ENCODE measurements around the gene PIGL.

DNA sequence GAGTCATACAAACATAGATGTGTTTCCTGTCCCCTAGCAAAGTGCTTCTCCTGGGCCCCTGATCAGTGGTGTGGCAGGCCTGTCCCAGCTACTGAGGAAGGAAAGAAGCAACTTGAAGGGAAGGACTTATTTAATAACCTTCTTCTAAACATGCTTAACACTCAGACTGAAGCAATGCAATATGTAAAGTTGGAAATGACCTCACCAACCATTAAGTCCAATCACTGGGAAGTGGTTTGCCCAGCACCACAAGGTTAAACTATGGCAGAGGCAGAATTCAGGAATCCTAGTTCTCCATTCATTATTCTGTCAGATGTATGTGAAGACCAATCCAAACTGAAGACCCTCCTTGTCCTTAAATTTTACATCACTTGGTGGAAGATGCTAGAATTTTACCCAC lies 97.2 kb downstream of the PIGL start:
- TF ChIP-seq, protein P1, sequence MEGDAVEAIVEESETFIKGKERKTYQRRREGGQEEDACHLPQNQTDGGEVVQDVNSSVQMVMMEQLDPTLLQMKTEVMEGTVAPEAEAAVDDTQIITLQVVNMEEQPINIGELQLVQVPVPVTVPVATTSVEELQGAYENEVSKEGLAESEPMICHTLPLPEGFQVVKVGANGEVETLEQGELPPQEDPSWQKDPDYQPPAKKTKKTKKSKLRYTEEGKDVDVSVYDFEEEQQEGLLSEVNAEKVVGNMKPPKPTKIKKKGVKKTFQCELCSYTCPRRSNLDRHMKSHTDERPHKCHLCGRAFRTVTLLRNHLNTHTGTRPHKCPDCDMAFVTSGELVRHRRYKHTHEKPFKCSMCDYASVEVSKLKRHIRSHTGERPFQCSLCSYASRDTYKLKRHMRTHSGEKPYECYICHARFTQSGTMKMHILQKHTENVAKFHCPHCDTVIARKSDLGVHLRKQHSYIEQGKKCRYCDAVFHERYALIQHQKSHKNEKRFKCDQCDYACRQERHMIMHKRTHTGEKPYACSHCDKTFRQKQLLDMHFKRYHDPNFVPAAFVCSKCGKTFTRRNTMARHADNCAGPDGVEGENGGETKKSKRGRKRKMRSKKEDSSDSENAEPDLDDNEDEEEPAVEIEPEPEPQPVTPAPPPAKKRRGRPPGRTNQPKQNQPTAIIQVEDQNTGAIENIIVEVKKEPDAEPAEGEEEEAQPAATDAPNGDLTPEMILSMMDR (IDR thresholded peaks at IDR 0.05) = no peak
- TF ChIP-seq EZH2 (IDR thresholded peaks at IDR 0.05; ENCODE audit: borderline replicate concordance, insufficient read depth, low read depth, low read length, poor library complexity, severe bottlenecking) = no peak

All from B cell (primary cell).